Endothelial cell of umbilical vein (primary cell): Measurements from ENCODE around the gene MYLK. TPM values are rescaled to one million over a fixed set of nuclear protein-coding genes. Genes with fewer than 3 reads are reported as not detected.

ENCODE experiments used
- BruUV-seq: library from RNA; stranded (reverse); fragments of 400-500 nt; replicated peaks from 2 replicates; lab custom pipeline; 2021; lab: Mats Ljungman, UMichigan
- CTCF ChIA-PET: fragments of 300-600, 350-600 bp; sonication (Branson Sonifier 250); formaldehyde crosslinking; loops from one replicate; lab custom pipeline; 2021; ENCODE audit warnings: antibody characterized with exemption, inconsistent platforms; lab: Charles Lee
- POLR2A ChIA-PET: fragments of 300-600, 350-600 bp; sonication (Branson Sonifier 250); formaldehyde crosslinking; loops from one replicate; lab custom pipeline; 2021; ENCODE audit warnings: antibody characterized with exemption, inconsistent platforms; lab: Charles Lee
- DNase-seq: peaks from one replicate; pipeline ENCODE4 v3.0.0-alpha.2; 2011; ENCODE audit warnings: low read depth, low spot score
- FAIRE-seq: peaks from 2 replicates; lab custom pipeline; 2011; peaks lifted over from hg19 to GRCh38; lab: Jason Lieb, UNC
- H2AFZ ChIP-seq: 2 replicates; pipeline ENCODE4 v1.6.0; 2012; ENCODE audit warnings: low read depth, low read length, control low read depth, inconsistent platforms
- H3K27ac ChIP-seq: 2 replicates; pipeline ENCODE4 v1.5.1; 2011; ENCODE audit warnings: low read depth, mild to moderate bottlenecking, control low read depth, low read length, moderate library complexity; ENCODE audit not compliant: insufficient read depth
- H3K27me3 ChIP-seq, 2 experiments: 2 replicates each; pipeline versions ENCODE4 v1.6.0 to v1.6.1; 2011; ENCODE audit warnings: low read length in 2 of 2, mixed read lengths in 1 of 2; ENCODE audit not compliant: control insufficient read depth in 2 of 2, insufficient read depth in 2 of 2
- H3K36me3 ChIP-seq, 2 experiments: 2 replicates in 1 of 2; 3 replicates in 1 of 2; pipeline ENCODE4 v1.5.1; 2011; ENCODE audit warnings: low read length in 2 of 2, mild to moderate bottlenecking in 1 of 2, moderate library complexity in 1 of 2; ENCODE audit not compliant: control insufficient read depth in 2 of 2, insufficient read depth in 2 of 2; ENCODE audit errors: extremely low read depth in 1 of 2
- H3K4me1 ChIP-seq: 3 replicates; pipeline ENCODE4 v1.5.1; 2011; ENCODE audit warnings: mild to moderate bottlenecking, low read length; ENCODE audit not compliant: control insufficient read depth, insufficient read depth; ENCODE audit errors: extremely low read depth
- H3K4me2 ChIP-seq: 2 replicates; pipeline ENCODE4 v1.6.1; 2011; ENCODE audit warnings: low read length, control low read depth, mixed read lengths; ENCODE audit not compliant: insufficient read depth
- H3K4me3 ChIP-seq, 3 experiments: fragments of 200-600 bp in 1 of 3; sonication (generic), shearing (Covaris generic) in 1 of 3; replicated peaks in 1 of 3; 2 replicates each; pipeline ENCODE4 v1.5.1; 2011 to 2016; ENCODE audit warnings: control low read depth in 3 of 3, low read length in 3 of 3, mild to moderate bottlenecking in 2 of 3, inconsistent platforms in 1 of 3, low read depth in 1 of 3, moderate library complexity in 1 of 3; ENCODE audit not compliant: insufficient read depth in 1 of 3
- H3K79me2 ChIP-seq: 2 replicates; pipeline ENCODE4 v1.6.0; 2012; ENCODE audit warnings: low read length, inconsistent platforms; ENCODE audit not compliant: control insufficient read depth, insufficient read depth
- H3K9ac ChIP-seq: replicated peaks from 2 replicates; pipeline ENCODE3; 2011; ENCODE audit warnings: low read length, control low read depth; ENCODE audit not compliant: insufficient read depth; ENCODE audit errors: extremely low read depth
- H3K9me1 ChIP-seq: replicated peaks from 3 replicates; pipeline ENCODE4 v1.6.0; 2011; ENCODE audit warnings: mild to moderate bottlenecking, low read length; ENCODE audit not compliant: control insufficient read depth, insufficient read depth; ENCODE audit errors: extremely low read depth
- H3K9me3 ChIP-seq: replicated peaks from 2 replicates; pipeline ENCODE4 v1.5.1; 2012; ENCODE audit warnings: low read length, inconsistent platforms; ENCODE audit not compliant: control insufficient read depth, insufficient read depth
- H4K20me1 ChIP-seq: replicated peaks from 2 replicates; pipeline ENCODE3; 2011; ENCODE audit warnings: mild to moderate bottlenecking, low read length; ENCODE audit not compliant: control insufficient read depth, insufficient read depth; ENCODE audit errors: extremely low read depth
- FOS ChIP-seq: IDR thresholded peaks from 2 replicates; pipeline ENCODE4 v1.6.1; 2011; ENCODE audit warnings: mild to moderate bottlenecking, low read length, moderate library complexity, borderline replicate concordance; ENCODE audit not compliant: insufficient read depth
- GATA2 ChIP-seq: IDR thresholded peaks from 2 replicates; pipeline ENCODE4 v1.7.0; 2011; ENCODE audit warnings: low read depth, mild to moderate bottlenecking, moderate library complexity, mixed read lengths, low read length; ENCODE audit not compliant: insufficient read length, insufficient read depth
- POLR2AphosphoS5 ChIP-seq: IDR thresholded peaks from 2 replicates; pipeline ENCODE4 v1.6.1; 2012; ENCODE audit warnings: low read depth, mild to moderate bottlenecking, control low read depth, low read length, moderate library complexity; ENCODE audit not compliant: insufficient read depth
- dilution Hi-C: fragments of 300-500 bp; cut with MboI; formaldehyde crosslinking; loops from one replicate; pipeline ENCODE4 v1.15.0; 2019; ENCODE audit warnings: low sequenced_read_pairs; ENCODE audit not compliant: extremely low pct_ligation_motif_present
- intact Hi-C: fragments of 100-400 bp; cut with micrococcal nuclease; formaldehyde crosslinking; loops from one replicate; pipeline ENCODE4 v1.10.0; 2022
- polyA plus RNA-seq, 4 experiments: library from polyadenylated mRNA; depleted of rRNA in 3 of 4; stranded (reverse) in 3 of 4; unstranded in 1 of 4; fragments of >200 nt; gene quantifications; 2 replicates each; pipeline versions ENCODE4 v1.2.1 to v1.2.3, GENCODE V29; 2011 to 2012; ENCODE audit warnings: missing spikeins in 1 of 4
- total RNA-seq: library from RNA; stranded (reverse); gene quantifications from 2 replicates; pipeline ENCODE4 v1.2.3, GENCODE V29; 2021
- TF ChIP-seq, protein P1 (sequence below): IDR thresholded peaks from 2 replicates; pipeline ENCODE4 v1.6.1; 2011; ENCODE audit not compliant: insufficient read depth, insufficient read length
- TF ChIP-seq, protein P2 (sequence below), 2 donors: IDR thresholded peaks; 1 replicate in 1 of 2; 2 replicates in 1 of 2; pipeline ENCODE4 v1.5.1; 2011; ENCODE audit warnings: low read length in 2 of 2, mild to moderate bottlenecking in 2 of 2, moderate library complexity in 2 of 2, control low read depth in 1 of 2, inconsistent platforms in 1 of 2, low read depth in 1 of 2; ENCODE audit not compliant: insufficient read depth in 1 of 2; ENCODE audit errors: extremely low read depth in 1 of 2

The MYLK gene
- total and polyA plus RNA-seq, 2 donors (not counting 3 experiments of a cell fraction or from before 2014, with no cell fraction given): 10.0 to 22.2 TPM

DNA sequence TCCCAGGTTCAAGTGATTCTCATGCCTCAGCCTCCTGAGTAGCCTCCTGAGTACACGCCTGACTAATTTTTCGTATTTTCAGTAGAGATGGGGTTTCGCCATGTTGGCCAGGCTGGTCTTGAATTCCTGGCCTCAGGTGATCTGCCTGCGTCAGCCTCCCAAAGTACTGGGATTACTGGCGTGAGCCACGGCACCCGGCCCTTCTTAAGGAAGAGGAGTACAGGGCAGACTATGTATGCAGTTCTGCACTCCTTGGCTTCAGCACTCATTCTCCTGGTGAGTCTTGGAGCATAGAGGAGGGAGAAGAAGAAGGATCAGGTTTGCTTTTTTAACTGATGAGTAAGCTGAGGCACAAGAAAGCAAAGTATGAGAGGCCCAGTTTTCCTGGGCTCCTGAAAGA, 199.5 kb downstream of the MYLK start:
- intact Hi-C loops: loop anchor here (10.0 kb wide), 1 partner anchor 1200 kb away; no protein-coding TSS in a partner anchor
- FAIRE-seq (no peak), DNase-seq (no peak)
- Histone ChIP-seq H3K27me3 (no peaks in the 10 kb centered on the region), H2AFZ (no peak overlapping the region), H3K9me3 (no peaks in the 10 kb centered on the region), H3K9ac (no peak overlapping the region), H3K79me2 (no peaks in the 10 kb centered on the region), H3K27ac (no peak overlapping the region), H3K36me3 (no peaks in the 10 kb centered on the region), H3K4me3 (no peak overlapping the region), H4K20me1 (no peaks in the 10 kb centered on the region), H3K4me1 (peaks cover 20% of the 10 kb centered on the region), H3K9me1 (no peaks in the 10 kb centered on the region), H3K4me2 (no peak overlapping the region)
- ChIA-PET CTCF (interaction anchor here (1.5 to 1.8 kb wide), 2 partner anchors 32 to 33 kb away, joined by 3 to 12 read pairs; no protein-coding TSS in a partner anchor), POLR2A (no interaction called here)
- BruUV-seq: no TSS peak
- TF ChIP-seq POLR2AphosphoS5: no peak
- TF ChIP-seq, protein P1, sequence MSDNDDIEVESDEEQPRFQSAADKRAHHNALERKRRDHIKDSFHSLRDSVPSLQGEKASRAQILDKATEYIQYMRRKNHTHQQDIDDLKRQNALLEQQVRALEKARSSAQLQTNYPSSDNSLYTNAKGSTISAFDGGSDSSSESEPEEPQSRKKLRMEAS: no peak
- TF ChIP-seq, protein P2, sequence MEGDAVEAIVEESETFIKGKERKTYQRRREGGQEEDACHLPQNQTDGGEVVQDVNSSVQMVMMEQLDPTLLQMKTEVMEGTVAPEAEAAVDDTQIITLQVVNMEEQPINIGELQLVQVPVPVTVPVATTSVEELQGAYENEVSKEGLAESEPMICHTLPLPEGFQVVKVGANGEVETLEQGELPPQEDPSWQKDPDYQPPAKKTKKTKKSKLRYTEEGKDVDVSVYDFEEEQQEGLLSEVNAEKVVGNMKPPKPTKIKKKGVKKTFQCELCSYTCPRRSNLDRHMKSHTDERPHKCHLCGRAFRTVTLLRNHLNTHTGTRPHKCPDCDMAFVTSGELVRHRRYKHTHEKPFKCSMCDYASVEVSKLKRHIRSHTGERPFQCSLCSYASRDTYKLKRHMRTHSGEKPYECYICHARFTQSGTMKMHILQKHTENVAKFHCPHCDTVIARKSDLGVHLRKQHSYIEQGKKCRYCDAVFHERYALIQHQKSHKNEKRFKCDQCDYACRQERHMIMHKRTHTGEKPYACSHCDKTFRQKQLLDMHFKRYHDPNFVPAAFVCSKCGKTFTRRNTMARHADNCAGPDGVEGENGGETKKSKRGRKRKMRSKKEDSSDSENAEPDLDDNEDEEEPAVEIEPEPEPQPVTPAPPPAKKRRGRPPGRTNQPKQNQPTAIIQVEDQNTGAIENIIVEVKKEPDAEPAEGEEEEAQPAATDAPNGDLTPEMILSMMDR (IDR thresholded peaks at IDR 0.05; ENCODE audit: extremely low read depth in 1 of 2, insufficient read depth in 1 of 2, low read depth in 1 of 2, low read length in 2 of 2): no peak
- no peak for TF ChIP-seq GATA2
- TF ChIP-seq FOS: no peak
- dilution Hi-C loops: no loop called here
